Amniotic epithelial cell (primary cell): Measurements from ENCODE around the gene NIPAL1.
"Not testable (repeated sequence)": the region's sequence is repeated elsewhere in the genome, so short reads cannot be mapped to it uniquely, and the experiment has no call there.

Experiments used
- DNase-seq: peaks from one replicate; pipeline ENCODE4 v3.0.0-alpha.2; 2010; ENCODE audit warnings: low read depth

The NIPAL1 gene

DNA sequence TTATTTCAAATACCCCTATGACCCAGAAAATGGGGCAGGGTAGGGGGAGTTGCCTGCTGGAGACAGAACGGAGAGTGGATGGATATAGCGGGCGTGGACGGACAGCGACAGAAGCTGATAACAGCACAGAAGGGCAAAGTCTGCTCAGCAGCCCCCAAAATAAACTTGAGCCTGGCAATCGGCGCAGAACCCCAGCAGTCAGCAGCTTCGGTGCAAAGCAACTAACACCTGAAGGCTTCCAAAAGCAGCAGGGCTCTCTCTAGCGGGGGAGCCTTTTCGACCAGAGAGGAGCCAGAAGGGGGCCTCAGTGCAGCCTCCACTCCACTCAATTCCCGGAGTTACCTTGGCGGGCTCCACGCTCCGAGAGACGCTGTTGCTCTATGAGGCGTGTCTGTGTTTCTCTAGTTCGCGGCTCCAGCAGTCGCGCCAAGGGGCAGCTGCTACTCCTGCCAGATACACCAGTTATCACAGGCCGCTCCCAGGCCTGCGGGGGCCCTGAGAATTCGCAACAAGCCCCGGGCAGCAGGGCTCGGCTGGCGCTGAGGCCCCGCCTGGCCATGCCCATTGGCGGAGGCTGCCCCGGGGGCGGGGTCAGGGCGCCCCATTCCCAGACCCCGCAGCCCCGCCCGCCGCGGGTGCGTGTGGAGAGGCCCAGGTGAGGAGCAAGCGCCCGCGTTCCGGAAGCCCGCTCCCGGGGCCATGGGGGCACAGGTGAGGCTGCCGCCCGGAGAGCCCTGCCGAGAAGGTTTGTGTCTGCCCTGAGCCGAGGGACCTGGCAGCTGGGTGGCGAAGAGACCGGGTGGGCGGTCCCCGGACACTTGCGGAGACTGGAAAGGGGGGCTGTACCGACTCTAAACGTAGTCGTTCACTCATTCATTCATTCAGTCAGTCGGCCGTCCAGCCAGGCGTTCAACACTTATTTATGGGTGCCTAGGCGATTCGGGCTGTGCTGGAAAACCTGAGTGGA lies at the start of gene NIPAL1, which contains the start of gene CNGA1:
TSS of gene NIPAL1 (plus strand) at position 632 of the 967 bp plus-strand sequence. CDS start at position 700, 68 bp downstream.
TSS of gene CNGA1 (minus strand) at position 541 of the 967 bp plus-strand sequence. CDS start 63,992 bp downstream, outside the sequence.
- DNase-seq: peak; percentile 67

DNA sequence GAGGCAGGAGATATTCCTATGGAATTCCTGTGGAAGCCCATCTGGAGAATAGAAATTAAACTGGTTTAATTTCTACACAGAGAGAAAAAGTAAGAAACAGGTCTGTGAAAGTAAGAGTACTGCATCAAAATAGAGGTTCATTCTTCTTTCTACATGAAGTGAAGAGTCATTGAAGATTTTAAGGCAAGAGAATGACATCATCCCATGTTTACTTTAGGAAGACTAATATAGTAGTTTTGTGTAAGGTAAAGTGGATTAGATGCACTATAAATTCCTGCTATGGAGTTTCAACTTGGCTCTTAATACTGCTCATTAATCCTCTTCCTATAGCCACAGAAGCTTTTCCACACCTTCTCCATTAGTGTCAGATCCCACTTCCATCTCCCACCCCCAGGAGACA lies 47.7 kb upstream of the NIPAL1 start:
- no peak for DNase-seq

DNA sequence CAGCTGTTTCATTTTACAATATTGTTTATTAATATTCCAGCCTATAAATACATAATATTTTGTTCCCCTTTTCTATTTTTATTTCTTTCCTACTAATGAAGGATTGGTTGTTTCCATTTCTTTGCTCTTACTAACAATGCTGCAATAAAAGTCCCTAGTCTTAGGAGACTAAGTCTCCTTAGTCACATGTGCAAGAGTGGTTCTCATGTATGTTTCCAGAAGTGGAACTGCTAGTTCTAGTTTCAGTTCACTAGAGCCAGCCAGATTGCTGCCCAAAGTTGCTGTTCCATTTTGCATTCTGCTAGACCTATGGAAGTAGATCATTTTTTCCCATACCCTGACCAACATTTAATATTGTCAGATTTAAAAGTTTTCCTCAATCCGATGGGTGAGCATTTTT lies 44.4 kb upstream of the NIPAL1 start:
- no peak for DNase-seq

DNA sequence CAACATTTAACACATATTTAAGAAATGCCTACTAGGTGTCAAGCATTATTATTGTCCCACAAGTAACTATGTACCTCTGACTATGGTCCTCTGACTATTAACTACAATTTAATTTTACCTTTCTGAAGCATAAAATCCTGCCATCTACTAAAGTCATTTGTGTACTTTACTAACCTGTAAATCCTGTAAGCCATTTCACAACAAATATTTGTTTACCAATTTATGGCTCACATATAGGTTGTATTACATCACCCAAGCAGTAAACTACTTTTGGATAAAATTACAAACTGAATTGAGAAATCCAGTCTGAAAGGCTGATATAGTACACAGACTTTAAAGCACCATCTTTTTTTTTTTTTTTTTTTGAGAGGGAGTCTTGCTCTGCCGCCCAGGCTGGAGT lies 43.9 kb upstream of the NIPAL1 start:
- no peak for DNase-seq

DNA sequence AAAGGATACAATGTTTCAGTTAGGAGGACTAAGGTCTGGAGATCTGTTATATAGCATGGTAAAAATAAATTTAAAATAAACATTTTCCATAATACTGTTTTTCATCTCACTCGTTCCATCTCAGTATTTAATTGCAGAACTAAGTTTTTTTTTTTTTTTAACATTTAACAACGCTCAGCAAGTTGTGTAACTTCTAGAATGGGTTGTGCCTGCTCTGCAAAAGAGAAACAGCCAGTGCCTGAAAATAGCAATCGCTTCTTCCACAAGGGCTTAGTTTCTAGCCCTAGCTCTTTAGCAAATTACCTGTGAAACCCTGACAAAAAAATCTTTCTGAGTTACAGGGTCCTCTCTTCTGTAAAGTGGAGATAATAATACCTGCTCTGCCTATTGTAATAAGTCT lies 42.0 kb upstream of the NIPAL1 start:
- DNase-seq: no peak

DNA sequence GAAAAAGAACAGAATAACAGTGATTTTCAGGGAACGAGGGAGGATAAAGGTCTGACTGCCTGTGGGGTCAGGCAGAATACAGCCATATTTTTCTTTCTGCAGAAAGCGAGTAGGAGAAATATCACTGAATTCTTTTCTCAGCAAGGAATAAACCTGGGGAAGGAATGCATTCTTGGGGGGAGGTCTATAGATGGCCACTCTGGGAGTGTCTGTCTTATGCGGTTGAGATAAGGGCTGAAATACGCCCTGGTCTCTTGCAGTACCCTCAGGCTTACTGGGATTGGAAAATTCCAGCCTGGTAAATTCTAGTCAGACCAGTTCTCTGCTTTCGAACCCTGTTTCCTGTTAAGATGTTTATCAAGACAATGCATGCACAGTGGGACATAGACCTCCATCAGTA lies 26.4 kb upstream of the NIPAL1 start:
- no peak for DNase-seq

DNA sequence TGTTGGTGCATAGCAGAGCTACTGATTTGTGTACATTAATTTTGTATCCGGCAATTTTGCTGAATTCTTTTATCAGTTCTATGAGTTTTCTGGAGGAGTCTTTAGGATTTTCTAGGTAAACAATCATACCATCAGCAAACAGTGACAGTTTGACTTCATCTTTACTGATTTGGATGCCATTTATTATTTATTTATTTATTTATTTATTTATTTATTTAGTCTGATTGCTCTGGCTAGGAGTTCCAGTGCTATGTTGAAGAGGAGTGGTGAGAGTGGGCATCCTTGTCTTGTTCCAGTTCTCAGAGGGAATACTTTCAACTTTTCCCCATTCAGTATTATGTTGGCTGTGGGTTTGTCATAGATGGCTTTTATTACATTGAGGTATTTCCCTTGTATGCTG lies 24.1 kb upstream of the NIPAL1 start:
- DNase-seq: not testable (repeated sequence)

DNA sequence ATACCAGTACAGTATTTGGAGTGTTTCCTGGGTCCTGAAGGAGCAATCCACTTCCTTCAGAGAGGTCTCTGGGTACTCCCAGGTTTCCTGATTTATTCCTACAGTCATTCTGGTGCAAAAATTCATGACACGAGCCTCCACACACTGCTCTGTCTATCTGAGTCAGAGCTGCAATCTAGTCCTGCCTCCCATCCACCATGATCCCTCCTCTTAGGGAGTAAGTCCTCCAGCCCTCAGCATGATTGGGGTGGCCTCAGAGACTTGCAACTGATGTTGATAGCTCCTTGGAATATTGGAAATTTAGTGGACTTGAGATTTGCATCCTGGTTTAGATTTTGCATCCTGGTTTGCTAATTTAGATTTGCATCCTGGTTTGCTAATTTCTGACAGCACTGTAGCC lies 20.6 kb upstream of the NIPAL1 start:
- DNase-seq: no peak

DNA sequence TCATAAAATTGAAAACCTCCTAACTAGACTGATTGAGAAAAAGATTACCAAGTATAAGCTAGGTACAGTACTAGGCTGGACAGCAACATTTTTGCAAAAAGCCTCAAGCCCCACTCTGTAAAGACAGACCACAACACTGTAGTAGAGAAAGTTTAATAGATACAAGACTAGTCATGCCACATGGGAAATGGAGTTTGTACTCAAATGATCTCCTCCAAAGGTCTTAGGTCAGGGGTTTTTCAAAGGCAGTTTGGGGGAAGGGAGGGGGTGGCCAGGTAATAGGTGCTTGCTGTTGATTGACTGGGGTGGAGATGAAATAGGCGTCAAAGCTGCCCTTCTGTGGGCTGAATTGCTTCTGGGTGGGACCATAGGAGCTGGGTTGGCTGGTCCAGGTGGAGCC lies 14.3 kb upstream of the NIPAL1 start:
- no peak for DNase-seq

DNA sequence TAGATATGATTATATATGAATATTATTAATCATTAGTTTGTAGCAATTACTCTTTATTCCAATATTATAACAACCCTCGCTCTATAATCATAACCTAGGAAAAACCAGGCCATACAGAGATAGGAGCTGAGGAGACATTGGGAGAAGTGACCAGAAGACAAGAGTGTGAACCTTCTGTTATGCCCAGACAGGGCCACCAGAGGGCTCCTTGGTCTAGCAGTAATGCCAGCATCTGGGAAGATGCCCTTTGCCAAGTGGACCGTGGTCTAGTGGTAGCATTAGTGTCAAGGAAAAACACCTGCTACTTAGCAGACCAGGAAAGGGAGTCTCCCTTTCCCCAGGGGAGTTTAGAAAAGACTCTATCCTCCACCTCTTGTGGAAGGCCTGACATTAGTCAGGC lies 13.0 kb upstream of the NIPAL1 start:
- DNase-seq: peak; percentile 41

DNA sequence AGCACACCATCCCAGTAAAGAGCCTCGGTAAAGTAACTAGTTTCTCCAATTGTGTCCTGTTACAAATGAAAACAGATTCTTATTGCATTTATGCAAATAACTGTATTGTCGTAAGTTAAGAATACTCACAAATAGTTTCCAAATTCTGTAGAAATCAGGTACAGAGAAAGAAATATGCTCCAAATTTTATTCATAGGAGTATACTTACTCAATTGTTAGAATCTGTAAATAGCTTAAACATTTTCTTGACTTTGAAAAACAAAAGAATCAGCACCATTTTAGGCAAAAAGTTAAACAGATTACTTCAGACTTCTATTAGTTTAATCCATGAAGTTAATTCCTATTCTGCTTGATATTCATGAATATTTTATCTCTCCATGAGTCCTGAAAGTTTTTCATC lies 10.8 kb upstream of the NIPAL1 start:
- no peak for DNase-seq

DNA sequence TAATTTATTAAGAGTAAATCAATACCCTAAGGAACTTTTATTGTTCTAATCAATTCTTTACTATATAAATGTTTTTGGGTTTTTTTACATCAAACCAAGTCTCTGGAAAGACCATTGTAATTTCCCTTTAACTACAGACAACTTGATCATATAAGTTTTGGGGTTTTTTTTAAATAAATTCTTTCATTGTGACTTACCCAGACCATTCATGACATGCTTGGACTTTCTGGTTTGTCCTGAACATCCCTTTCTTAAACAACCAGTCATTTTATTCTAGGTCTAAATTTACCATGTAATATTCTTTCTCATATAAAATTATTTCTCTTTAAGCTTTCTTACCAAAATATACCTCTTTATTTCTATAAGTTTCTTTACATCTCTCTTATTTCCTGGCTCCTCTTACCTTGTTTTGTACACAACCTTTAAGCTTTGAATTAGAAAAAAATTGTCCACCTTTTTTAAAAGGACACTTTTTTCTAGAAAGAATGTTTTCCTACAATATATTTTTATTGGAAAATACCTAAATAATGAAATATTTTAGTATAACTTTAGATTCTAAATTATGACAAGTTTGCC lies 8.5 kb upstream of the NIPAL1 start:
- peak; percentile 16 for DNase-seq

DNA sequence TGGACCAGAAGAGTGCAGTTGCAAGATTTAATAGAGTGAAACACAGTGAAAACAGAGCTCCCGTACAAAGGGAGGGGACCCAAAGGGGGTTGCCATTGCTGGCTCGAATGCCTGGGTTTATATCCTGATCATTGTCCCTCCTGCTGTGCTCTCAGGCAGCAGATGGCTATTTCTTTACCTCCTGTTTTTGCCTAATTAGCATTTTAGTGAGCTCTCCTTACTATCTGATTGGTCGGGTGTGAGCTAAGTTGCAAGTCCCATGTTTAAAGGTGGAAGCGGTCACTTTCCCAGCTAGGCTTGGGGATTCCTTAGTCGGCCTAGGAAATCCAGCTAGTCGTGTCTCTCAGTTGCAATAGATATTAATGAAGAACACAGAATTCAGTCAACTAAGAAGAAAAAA lies 5.7 kb upstream of the NIPAL1 start:
- not testable (repeated sequence) for DNase-seq

DNA sequence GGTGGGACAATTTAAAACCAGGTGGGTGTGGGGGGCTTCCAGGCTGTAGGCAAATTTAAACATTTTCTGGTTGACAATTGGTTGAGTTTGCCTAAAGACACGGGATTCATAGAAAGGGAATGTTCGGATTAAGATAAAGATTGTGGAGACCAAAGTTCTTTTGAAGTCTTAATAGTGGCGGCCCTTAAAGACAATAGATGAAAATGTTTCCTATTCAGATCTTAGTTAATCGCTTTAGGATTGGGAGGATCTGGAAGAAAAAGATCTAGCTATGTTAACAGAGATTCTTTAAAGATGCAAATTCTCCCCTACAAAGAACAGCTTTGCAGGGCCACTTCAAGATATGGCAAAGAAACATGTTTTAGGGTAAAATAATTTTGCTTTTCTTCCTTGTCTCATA lies 4.8 kb upstream of the NIPAL1 start:
- DNase-seq: no peak

DNA sequence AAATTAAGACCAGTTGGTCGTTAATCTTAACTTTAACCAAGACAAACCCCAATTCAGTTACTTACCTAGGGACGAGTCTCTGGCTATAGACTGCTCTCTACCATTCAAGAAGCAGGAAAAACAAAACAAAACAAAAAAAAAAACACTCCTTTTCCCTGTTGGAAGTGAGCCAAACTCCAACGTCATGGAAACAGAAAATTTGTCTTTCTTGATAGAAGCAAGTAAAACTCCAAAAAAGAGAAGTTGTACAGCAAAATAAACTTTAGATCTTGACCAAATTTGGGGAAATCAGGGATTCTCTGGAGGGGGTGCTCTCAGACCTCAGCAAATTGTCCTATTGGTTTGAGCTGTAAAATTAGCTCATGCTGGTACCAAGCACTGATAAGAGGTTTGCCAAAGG lies 3.7 kb upstream of the NIPAL1 start:
- no peak for DNase-seq

DNA sequence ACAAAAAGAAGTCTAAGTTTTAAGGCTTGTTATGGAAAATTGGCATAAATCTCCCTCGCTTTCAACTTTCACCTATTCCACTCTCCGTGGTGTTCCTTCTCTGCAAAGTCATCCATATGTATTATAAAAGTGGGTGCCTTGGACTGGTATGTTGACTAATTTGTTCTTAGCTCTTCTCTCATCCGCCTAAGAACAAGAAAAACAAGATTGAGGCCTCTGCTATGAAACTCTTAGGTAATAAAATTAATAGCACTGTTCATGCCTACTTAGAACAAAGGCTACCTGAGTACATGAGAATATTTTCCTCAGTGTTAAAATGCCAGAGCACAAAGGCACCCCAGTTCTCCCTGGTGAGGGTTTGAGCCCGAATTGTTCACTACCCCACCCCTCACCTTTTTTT lies 1.4 kb upstream of the NIPAL1 start:
- DNase-seq: no peak

DNA sequence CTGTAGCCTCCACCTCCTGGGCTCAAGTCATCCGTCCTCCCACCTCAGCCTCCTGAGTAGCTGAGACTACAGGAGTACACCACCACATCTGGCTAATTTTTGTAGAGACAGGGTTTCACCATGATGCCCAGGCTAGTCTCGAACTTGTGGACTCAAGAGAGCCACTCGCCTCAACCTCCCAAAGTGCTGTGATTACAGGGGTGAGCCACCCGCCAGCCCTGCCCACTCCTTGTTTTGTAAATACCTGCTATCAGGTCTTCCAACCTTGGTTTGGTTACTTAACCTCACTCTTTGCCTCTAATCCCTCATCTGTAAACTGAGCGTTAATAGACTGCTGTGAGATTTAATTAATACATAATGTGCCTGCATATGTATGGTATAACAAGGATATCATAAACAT lies 894 bp upstream of the NIPAL1 start:
- DNase-seq: no peak

DNA sequence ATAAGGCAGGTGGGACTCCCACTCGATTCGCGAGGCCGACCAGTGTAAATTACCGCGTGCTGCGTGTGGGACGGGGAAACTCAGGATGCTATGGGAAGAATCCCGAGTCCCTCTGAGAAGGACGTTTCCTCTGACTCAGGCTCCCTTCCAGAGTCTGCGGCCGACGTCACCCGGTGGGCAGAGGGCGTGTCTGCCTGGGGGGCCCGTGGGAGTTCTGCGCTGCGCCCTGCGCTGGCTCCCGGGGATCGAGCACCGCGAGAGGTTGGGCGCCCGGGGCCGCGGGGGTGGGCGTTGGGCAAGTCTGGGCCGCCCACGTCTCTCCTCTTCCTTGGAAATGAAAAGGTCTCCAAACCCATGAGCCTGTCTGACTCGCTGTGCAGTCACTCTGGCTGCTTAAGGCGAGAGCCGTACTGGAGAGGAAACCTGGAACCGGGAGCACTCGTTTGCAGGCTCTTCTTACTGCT lies 568 bp downstream of the NIPAL1 start:
- peak; percentile 72 for DNase-seq

DNA sequence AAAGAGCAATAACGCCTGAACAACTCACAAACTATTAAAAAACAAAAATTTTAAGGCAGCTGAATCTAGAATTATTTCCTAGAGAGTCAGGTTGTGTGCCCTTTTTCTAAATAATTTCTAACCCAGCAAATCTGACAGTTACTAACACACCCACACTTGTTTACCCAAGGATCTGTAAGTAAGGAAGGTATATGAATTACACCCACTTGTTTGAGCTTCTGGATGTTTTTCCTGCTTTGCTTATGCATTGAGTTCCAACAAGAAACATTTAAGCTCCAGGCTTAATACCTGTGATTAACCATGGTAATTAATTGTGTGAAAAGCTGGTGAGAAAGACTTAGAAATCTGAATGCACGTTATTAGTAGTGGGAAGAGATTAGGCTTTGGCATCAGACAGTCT lies 1.5 kb downstream of the NIPAL1 start:
- no peak for DNase-seq

DNA sequence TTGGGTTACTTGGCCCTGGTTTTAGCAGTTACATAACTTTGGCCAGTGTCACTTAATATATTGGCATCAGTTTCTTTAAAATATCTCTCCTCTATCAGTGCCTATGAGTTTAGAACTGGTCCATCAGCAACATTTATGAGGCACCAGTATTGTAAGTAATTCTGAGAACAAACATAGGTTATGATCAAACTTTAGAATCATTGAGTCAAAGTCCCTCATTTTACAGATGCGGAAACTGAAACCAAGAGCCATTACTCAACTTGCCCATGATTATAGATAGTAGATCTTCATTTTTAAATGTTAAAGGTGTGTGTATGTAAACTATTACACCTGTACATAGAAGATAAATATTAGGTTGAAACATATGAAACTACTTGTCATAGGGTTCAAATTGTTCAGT lies 4.5 kb downstream of the NIPAL1 start:
- DNase-seq: no peak

DNA sequence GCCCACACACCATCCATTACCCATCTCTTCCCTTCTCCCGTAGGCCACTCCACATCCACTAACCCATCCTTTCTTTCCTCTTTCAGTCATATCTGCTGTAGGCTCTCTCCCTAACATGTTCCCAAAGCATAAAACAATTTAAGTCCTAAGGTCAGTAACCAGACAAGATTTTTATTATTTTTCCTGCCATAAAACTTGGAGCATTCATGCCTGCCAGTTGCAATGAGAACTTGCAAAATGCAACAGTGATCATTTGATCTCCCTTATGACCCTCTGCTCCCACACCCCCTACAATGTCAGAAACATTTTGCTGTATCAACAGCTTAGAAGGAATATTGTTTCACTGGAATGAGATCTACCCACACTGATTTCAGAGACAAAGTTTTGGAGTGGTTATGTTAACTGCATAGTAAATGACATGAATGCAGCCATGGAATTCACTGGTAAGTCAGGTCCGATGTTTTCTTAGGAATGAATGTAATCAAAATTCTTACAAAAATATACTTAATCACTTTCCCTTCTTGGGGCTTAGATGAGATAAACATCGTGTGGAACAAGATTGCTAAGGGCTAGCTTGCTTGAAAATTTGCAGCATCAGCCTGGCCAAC lies 5.7 kb downstream of the NIPAL1 start:
- DNase-seq: peak; percentile 16

DNA sequence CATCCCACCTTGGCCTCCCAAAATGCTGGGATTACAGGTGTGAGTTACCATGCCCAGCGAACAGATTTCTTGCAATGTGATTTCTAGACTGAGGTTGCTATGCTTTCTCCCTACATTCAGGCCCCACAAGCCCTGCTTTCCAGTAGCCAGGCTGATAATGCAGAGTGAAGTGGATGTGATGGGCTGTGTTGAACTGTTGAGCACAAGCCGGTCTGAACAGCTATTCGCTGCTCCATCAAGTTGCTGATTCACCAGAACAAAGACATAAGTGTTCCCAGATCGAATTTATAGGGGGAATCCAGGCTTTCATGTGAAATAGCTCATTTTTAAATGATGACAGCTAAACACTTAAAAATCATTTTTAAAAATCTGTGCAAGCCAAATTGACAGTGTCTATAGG lies 8.0 kb downstream of the NIPAL1 start:
- DNase-seq: peak; percentile 8

DNA sequence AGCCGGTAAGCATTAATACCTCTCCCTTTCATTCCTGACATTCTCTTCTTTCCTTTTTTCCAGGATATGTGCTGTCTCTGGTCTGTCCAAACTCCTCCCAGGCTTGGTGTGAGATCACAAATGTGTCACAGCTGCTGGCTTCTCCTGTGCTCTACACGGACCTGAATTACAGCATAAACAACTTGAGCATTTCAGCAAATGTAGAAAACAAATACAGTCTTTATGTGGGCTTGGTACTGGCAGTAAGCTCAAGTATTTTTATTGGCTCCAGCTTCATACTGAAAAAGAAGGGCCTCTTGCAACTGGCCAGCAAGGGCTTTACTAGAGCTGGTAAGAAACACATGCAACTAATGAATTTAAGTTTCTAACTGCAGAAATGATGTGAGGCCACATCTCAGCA lies 8.4 kb downstream of the NIPAL1 start:
- DNase-seq: peak; percentile 61
